ENCODE measurements around the gene IQGAP1. TPM values are rescaled to one million over a fixed set of nuclear protein-coding genes. Genes with fewer than 3 reads are reported as not detected.

IQGAP1 gene
- 2.3 and 14.1 TPM in 2 replicates for polyA plus RNA-seq

GRCh38 chr15:90387534-90388461 lies at the start of gene IQGAP1:
Gene IQGAP1, plus strand, starts transcription at chr15:90388242. Its CDS starts 100 bp downstream, at chr15:90388342.

GRCh38 chr15:90352107-90352893 lies 35.7 kb upstream of the IQGAP1 start, which contains the start of gene ZNF774:
Gene ZNF774, plus strand, starts transcription at chr15:90352284. Its CDS starts 2,377 bp downstream, at chr15:90354661.

GRCh38 chr15:90529371-90530249 lies 141.6 kb downstream of the IQGAP1 start, which contains the start of gene CRTC3:
Gene CRTC3, plus strand, starts transcription at chr15:90529923. Its CDS starts 149 bp downstream, at chr15:90530072.

Other genes starting within 250 kb of the IQGAP1 start
- gene SEMA4B, start 186.9 kb upstream of the IQGAP1 start, polyA plus RNA-seq, result 0.69 and 1.6 TPM in 2 replicates
- 6.4 and 7.2 TPM in 2 replicates for gene CIB1, start 154.3 kb upstream of the IQGAP1 start, polyA plus RNA-seq
- 2.6 and 3.0 TPM in 2 replicates for gene GDPGP1, start 154.0 kb upstream of the IQGAP1 start, polyA plus RNA-seq
- gene TTLL13, start 138.7 kb upstream of the IQGAP1 start, polyA plus RNA-seq, result 0.31 and 0.79 TPM in 2 replicates
- gene NGRN, start 122.6 kb upstream of the IQGAP1 start, polyA plus RNA-seq, result 12.9 and 37.6 TPM in 2 replicates
- 2.7 TPM in 1 of 2 replicates, not detected in the other for gene ZNF774, start 36.0 kb upstream of the IQGAP1 start, polyA plus RNA-seq
- 2.7 and 3.2 TPM in 2 replicates for gene CRTC3, start 141.7 kb downstream of the IQGAP1 start, polyA plus RNA-seq